Stimulated activated CD8-positive, alpha-beta memory T cell treated with anti-CD3 and anti-CD28 coated beads, Interleukin-12 subunit alpha, Interleukin-12 subunit beta, amount 100 ng/mL, for 24 hours (primary cell): Measurements from ENCODE around the gene B4GALT1.

Experiments
- DNase-seq: peaks from one replicate; pipeline ENCODE4 v3.0.0-alpha.2; 2020; ENCODE audit errors: extremely low read depth

B4GALT1 gene

GRCh38 chr9:33167084-33167971 lies at the start of gene B4GALT1:
TSS of gene B4GALT1 (minus strand) at chr9:33167336. CDS start at chr9:33167169, 167 bp downstream.
- DNase-seq: peak; percentile 87

GRCh38 chr9:33211695-33212393 lies 44.7 kb upstream of the B4GALT1 start:
- no peak for DNase-seq

DNA sequence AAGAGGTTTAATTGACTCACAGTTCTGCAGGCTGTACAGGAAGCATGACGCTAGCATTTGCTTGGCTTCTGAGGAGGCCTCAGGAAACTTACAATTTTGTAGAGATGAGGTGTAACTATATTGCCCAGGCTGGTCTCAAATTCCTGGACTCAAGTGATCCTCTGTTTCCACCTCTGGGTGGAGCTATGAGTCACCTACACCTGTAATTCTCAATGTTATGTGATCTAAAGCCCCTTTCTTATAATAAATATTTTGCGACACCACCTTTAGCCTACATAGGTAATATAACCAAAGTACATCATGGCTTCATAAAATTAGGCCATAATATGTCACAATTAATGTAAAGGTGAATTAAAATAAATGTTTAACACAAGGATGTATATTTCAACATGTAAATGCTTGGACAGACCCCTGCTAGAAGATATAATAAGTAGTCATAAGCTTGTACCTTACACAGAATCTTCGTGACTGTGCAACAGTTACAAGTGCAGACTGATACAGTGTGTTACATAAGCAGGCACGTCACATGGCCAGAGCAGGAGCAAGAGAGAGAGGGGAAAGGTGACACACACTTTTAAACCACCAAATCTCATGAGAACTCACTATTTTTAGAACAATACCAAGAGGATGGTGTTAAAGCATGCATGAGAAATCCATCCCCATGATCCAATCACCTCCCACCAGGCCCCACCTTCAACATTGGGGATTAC lies 43.0 kb upstream of the B4GALT1 start:
- DNase-seq: no peak

GRCh38 chr9:33209394-33209793 lies 42.3 kb upstream of the B4GALT1 start:
- no peak for DNase-seq

GRCh38 chr9:33202552-33203201 lies 35.5 kb upstream of the B4GALT1 start:
- DNase-seq: no peak

GRCh38 chr9:33202018-33202417 lies 34.9 kb upstream of the B4GALT1 start:
- DNase-seq: no peak

- no peak for DNase-seq
Measured at GRCh38 chr9:33198165-33198564, 31.0 kb upstream of the B4GALT1 start.

GRCh38 chr9:33197279-33198152 lies 30.4 kb upstream of the B4GALT1 start:
- DNase-seq: no peak

DNA sequence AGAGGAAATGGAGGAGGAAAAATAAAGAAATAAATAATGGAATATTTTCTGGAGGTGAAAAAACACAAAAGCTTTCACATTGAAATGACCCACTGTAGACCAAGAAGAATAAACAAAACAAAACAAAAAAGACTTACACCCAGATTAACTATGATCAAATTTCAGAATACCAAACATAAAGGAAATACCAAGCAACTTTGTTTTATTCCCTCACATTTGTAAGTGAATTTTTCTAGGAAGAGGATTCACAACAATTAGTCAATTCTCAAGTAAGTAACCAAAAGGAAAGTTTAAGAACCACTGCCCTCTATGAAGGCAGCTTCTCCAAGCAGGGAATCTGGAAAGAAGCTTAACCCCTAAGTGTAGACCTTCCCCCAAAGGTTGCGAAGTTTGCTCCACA lies 29.6 kb upstream of the B4GALT1 start:
- no peak for DNase-seq

- DNase-seq: no peak
Measured at GRCh38 chr9:33193818-33194217, 26.7 kb upstream of the B4GALT1 start.

GRCh38 chr9:33192493-33193255 lies 25.5 kb upstream of the B4GALT1 start:
- no peak for DNase-seq

DNA sequence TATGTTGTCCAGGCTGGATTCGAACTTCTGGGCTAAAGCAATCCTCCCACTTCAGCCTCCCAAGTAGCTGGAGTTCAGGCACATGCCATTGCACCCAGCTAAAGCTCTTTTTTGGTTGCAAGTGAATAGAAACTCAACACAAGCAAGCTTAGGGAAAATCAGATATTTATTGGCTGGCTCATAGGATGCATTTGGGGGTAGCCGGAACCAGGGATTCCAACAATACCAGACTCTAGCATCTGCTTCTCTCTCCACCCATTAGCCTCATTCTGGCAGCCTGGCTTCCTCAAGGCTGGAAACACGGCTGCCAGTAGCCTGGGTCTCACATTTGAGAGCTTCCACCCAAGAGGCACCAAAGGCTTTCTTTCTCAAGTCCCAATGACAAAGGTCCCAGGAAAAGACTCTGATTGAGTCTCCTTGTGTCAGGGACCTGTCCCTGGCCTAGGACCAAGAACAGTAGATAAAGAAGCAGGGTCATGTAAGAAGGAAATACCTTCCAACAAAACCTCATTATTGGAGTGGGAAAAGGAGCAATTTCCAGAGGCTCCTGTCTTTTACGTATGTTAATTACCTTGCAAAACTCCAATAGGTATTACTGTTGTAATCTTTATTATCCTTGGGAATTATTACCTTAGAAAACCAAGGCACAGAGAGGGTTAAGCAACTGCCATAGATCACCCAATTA lies 23.0 kb upstream of the B4GALT1 start:
- DNase-seq: no peak

GRCh38 chr9:33189331-33189791 lies 22.2 kb upstream of the B4GALT1 start:
- DNase-seq: no peak

GRCh38 chr9:33188711-33189110 lies 21.6 kb upstream of the B4GALT1 start:
- DNase-seq: no peak

DNA sequence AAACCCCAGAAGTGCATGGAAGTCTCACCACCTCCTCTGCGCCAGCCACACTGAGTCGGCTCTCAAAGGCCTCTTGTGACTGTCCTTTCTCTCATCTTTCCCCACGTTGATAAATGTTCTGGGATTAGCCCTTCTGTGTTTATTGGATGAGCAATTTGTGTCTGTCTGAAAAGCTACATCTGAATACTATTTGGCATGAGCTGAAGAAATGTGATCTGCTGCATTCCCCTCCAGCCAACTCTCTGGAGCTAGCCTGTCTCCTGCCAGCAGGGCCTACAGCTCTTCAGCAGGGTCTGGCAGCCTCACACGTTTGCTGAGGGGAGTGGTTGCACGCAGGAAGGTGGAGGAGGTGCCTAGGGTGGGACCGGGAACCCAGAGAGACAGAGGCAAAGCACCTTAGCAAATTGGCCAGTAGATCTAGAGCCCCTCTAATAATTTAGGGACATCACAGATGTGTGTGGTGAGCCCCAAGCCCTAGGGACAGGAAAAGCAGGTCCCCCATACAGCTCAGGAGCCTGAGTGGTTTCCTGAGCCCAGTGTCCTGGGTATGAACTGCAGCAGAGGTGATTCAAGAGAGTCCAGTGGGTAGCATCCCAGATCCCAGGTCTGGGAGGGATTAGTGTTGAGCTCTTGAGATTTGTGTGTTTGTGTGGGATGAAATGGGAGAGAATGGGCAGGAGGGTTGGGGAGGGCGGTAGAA lies 20.5 kb upstream of the B4GALT1 start:
- no peak for DNase-seq

DNA sequence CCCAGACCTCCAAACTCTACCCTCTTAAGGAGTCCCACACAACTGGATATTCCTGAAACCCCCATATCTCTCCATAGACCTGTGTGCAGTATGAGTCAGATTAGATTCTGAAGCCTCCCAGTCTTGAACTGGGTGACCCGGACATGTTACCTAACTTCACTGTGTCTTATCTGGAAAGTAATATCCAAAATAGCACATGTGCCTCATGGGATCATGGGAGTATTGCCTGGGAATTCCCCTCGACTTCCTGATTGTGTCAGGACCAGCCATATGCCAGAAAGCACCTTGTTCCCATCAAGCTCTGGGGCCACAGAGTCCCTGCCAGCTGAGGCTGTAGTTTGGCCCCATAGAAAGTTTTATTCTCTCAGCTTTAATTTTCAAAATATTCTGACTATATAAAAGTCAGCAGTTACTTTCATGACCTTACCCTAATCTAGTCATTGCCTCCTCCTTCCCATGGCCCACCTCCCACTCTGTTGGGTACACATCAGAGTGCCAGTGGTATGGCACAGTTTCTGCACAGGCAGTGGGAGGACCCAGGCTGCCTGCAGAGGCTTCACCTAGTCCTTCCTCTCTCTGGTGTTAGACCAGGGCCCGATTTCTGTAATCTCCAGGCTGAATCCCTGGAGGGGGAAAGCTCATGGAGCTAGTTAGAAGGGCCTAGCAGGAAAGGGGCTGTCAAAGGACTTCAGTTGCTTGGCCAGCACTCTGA lies 19.5 kb upstream of the B4GALT1 start:
- DNase-seq: no peak

DNA sequence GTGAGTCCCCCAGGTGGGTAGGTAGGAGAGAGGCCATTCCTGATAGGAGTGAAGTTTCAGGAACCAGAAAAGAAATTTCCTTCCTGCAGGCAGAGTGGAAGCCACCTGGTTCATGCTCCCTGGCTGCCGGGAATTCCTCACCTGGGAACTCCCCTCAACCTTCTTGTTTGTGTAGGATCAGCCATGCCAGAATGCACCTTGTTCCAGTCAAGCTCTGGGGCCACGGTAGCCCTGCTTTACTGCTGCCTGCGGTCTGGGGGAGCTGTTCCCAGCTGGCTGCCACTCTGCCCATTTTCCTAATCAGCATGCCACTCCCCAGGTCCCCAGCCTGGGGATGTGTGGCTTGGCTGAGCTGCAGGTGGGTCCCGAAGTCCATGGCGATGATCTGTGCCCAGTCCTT lies 18.7 kb upstream of the B4GALT1 start:
- DNase-seq: no peak

- no peak for DNase-seq
Measured at GRCh38 chr9:33185406-33185805, 18.3 kb upstream of the B4GALT1 start.
